Heart left ventricle (tissue), 13 donors: ENCODE results near the gene ZNF25.

Source experiments
- CTCF ChIP-seq, 12 donors: fragments of 200-600 bp; sonication (generic) in 4 of 12; IDR thresholded peaks; one replicate each; pipeline versions ENCODE4 v1.5.0 to v1.8.0; 2018 to 2022; ENCODE audit warnings: antibody characterized with exemption in 12 of 12, mild to moderate bottlenecking in 5 of 12
- POLR2A ChIP-seq, 2 donors: fragments of 450-650 bp; IDR thresholded peaks; one replicate each; pipeline ENCODE4 v1.6.1; 2017; ENCODE audit warnings: antibody characterized with exemption in 2 of 2, mild to moderate bottlenecking in 2 of 2, moderate library complexity in 2 of 2
- donor health status: ischemic (EF 13 %, LVEDD 7.1; RV severe dilation, severe dysfunction).
- donor health status: DM: no; HTN: yes; CAD: no.
- donor health status: DM: no; HTN: no; CAD: no.
- donor health status: ischemic (EF 25% LVEDD 6.9; RV normal size, moderate dysfunction).
- donor health status: ischemic (EF 25% LVEDD 5.7; RV mildly dilated, moderate dysfunction).
- donor health status: ischemic (EF 35%, LVEDD 5.7; RV mildly dilated, moderate dysfunction).
- donor health status: nonischemic (EF 11% LVEDD 7.7; RV severe dilation, severe dysfunction).
- donor health status: DM: yes; HTN: yes; CAD: no.
- donor health status: PGD.
- donor health status: ischemic (EF 29% LVEDD 5.4; RV normal size, mild dysfunction).
- donor health status: nonischemic (EF 23%, LVEDD 6.1; RV moderate dilation, normal function).

- no peak for TF ChIP-seq CTCF (IDR thresholded peaks at IDR 0.05)
- TF ChIP-seq POLR2A (IDR thresholded peaks at IDR 0.05): no peak
Measured at GRCh38 chr10:38003588-38003987, 27.1 kb upstream of the ZNF25 start.
